ENCODE results near the gene GID8.

The GID8 gene

GRCh38 chr20:62965363-62965771, 27.4 kb downstream of the GID8 start:
- DNase-seq (ENCODE audit: extremely low read depth, low read depth): no peak
- TF ChIP-seq, protein P1, sequence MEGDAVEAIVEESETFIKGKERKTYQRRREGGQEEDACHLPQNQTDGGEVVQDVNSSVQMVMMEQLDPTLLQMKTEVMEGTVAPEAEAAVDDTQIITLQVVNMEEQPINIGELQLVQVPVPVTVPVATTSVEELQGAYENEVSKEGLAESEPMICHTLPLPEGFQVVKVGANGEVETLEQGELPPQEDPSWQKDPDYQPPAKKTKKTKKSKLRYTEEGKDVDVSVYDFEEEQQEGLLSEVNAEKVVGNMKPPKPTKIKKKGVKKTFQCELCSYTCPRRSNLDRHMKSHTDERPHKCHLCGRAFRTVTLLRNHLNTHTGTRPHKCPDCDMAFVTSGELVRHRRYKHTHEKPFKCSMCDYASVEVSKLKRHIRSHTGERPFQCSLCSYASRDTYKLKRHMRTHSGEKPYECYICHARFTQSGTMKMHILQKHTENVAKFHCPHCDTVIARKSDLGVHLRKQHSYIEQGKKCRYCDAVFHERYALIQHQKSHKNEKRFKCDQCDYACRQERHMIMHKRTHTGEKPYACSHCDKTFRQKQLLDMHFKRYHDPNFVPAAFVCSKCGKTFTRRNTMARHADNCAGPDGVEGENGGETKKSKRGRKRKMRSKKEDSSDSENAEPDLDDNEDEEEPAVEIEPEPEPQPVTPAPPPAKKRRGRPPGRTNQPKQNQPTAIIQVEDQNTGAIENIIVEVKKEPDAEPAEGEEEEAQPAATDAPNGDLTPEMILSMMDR (IDR thresholded peaks at IDR 0.05; ENCODE audit: low read depth, low read length): no peak

- DNase-seq (ENCODE audit: extremely low read depth, low read depth): no peak
- TF ChIP-seq, protein P1 (IDR thresholded peaks at IDR 0.05; ENCODE audit: low read depth, low read length): no peak
These were observed 28.5 kb downstream of the GID8 start for GRCh38 chr20:62966212-62967148.

DNA sequence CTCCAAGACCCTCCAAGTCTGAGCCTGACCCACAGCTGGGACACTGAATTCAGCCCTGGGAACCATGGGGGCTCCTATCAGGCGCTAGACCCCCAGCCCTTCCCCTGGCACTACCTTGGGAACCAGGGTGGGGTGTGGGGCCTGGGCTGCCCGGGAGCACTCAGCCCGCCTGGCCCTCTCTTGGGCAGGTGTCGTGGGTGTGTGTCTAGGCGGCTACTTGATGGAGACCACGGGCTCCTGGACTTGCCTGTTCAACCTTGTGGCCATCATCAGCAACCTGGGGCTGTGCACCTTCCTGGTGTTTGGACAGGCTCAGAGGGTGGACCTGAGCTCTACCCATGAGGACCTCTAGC, 29.2 kb downstream of the GID8 start:
- no peak for DNase-seq (ENCODE audit: extremely low read depth, low read depth)
- TF ChIP-seq, protein P1 (IDR thresholded peaks at IDR 0.05; ENCODE audit: low read depth, low read length): no peak

GRCh38 chr20:62967628-62968351, 29.8 kb downstream of the GID8 start:
- TF ChIP-seq, protein P1 (IDR thresholded peaks at IDR 0.05; ENCODE audit: low read depth, low read length): no peak
- no peak for DNase-seq (ENCODE audit: extremely low read depth, low read depth)

- TF ChIP-seq, protein P1 (IDR thresholded peaks at IDR 0.05; ENCODE audit: low read depth, low read length): no peak
- no peak for DNase-seq (ENCODE audit: extremely low read depth, low read depth)
These were observed 30.6 kb downstream of the GID8 start for GRCh38 chr20:62968378-62969178.

DNA sequence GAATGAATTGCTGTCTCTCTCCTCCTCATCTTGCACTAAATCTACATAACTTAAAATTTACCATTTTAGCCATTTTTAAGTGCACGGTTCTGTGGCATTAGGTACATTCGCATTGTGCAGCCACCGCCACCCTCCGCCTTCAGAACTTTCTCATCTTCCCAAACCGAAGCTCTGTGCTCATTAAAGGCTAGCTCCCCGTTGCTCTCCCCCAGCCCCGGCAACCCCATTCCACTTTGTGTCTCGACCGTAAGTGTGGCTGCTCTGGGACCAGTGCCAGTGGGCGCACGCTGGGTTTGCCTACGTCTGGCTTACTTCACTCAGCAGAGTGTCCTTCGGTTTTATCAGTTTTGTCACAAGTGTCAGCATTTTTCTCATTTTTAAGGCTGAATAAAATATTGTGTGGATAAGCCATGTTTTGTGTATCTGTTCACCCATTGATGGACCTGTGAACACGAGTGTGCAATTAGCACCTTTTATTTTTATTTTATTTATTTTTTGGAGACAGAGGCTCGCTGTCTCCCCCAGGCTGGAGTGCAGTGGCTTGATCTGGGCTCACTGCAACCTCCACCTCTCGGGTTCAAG, 31.3 kb downstream of the GID8 start:
- no peak for DNase-seq (ENCODE audit: extremely low read depth, low read depth)
- TF ChIP-seq, protein P1 (IDR thresholded peaks at IDR 0.05; ENCODE audit: low read depth, low read length): no peak
